Fibroblast of pulmonary artery (primary cell): ENCODE data around the gene TAF11L2.
"Not testable (repeated sequence)": the region's sequence is repeated elsewhere in the genome, so short reads cannot be mapped to it uniquely, and the experiment has no call there.

Experiments
- DNase-seq: peaks from one replicate; pipeline ENCODE4 v3.0.0-alpha.2; 2010; ENCODE audit warnings: low read depth
- H3K4me3 ChIP-seq: replicated peaks from 2 replicates; pipeline ENCODE4 v1.5.1; 2011; ENCODE audit warnings: low read depth, mild to moderate bottlenecking, control low read depth, low read length, moderate library complexity
- TF ChIP-seq, protein P1 (sequence below): IDR thresholded peaks from 2 replicates; pipeline ENCODE4 v1.5.1; 2011; ENCODE audit warnings: mild to moderate bottlenecking, control low read depth, low read length, inconsistent platforms; ENCODE audit errors: missing control alignments

TAF11L2 gene

DNA sequence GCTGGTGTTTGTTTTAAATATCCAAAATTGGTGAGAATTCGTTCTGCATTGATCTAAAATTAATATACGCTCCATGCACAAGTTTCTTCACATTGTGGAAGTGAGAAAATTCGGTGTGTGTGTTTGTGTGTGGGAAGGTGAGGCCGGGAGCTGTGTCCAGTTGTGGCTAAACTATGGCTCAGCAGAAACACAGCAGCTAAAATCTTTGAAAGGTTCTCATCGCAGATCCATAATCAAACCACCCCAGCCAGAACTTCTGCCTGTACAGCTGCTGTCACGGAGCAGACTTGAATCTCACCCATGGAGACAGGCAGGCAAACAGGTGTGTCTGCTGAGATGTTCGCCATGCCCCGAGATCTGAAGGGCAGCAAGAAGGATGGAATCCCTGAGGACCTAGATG is at the start of gene TAF11L2:
Gene TAF11L2 (plus strand): TSS at position 301 of the 400 bp plus-strand sequence.
- not testable (repeated sequence) for DNase-seq, H3K4me3 ChIP-seq

DNA sequence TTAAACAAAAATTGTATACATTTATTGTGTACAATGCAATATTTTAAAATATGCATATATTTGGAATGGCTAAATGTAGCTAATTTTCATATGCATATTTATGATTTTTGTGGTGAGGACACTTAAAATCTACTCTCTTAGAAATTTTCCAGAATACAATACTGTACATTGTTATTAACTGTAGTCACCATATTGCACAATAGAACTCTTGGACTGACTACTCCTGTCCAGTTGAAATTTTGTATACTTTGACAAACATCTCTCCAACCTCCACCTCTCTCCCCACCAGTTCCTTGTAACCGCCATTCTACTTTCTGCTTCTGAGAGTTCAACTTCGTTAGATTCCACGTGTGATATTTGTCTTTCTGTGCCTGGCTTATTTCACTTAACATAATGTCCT is 49.2 kb upstream of the TAF11L2 start:
- TF ChIP-seq, protein P1, sequence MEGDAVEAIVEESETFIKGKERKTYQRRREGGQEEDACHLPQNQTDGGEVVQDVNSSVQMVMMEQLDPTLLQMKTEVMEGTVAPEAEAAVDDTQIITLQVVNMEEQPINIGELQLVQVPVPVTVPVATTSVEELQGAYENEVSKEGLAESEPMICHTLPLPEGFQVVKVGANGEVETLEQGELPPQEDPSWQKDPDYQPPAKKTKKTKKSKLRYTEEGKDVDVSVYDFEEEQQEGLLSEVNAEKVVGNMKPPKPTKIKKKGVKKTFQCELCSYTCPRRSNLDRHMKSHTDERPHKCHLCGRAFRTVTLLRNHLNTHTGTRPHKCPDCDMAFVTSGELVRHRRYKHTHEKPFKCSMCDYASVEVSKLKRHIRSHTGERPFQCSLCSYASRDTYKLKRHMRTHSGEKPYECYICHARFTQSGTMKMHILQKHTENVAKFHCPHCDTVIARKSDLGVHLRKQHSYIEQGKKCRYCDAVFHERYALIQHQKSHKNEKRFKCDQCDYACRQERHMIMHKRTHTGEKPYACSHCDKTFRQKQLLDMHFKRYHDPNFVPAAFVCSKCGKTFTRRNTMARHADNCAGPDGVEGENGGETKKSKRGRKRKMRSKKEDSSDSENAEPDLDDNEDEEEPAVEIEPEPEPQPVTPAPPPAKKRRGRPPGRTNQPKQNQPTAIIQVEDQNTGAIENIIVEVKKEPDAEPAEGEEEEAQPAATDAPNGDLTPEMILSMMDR, result no peak
- H3K4me3 ChIP-seq, result no peak overlapping the region
- no peak for DNase-seq

DNA sequence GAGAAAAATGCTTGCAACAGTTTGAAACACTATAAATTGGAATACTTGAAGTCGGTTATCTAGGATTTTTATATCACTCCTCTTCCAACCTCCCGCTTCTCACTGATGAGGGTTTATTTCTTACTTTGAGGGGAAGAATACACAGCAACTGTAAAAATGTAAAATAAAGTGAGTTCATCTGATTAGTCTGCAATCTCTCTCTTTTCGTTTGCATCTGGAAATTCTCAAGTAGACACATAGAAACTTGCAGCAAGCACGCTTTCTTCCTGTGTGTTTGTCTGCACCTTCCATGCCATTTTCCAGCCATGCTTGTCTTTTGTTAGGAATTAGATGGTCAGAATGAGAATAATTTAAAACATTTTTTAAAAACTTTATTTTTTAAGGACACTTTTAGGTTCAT is 45.1 kb upstream of the TAF11L2 start:
- no peak overlapping the region for H3K4me3 ChIP-seq
- DNase-seq, result no peak
- TF ChIP-seq, protein P1, result no peak

DNA sequence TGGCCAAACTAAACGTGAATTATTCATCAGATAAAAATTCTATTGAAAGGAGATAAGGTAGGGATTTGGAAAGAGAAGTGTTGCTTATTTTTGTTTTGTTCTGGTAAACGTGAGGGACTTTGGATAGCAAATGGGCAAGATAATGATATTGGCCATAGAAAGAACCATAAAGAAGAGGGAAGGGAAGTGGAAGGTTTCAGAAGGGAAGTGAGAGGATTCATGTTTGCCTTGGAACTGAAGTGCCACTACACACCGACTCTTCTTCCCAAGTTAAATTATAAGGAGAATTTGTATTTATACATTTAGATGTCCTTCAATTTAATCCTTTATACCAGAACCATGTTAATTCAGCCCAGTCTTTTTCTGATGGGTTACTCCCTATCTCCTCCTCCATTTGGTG is 42.1 kb upstream of the TAF11L2 start:
- DNase-seq, result no peak
- TF ChIP-seq, protein P1, result no peak

DNA sequence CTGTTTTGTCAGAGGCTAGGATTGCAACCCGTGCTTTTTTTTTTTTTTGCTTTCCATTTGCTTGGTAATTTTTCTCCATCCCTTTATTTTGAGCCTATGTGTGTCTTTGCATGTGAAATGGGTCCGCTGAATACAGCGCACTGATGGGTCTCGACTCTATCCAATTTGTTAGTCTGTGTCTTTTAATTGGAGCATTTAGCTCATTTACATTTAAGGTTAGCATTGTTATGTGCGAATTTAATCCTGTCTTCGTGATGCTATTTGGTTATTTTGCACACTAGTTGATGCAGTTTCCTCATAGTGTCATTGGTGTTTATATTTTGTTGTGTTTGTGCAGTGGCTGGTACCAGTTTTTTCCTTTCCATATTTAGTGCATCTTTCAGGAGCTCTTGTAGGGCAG is 36.2 kb upstream of the TAF11L2 start:
- TF ChIP-seq, protein P1, result no peak
- H3K4me3 ChIP-seq, result no peak overlapping the region
- DNase-seq, result no peak

More for the DNA sequence above, 42.1 kb upstream of the TAF11L2 start:
- no peak overlapping the region for H3K4me3 ChIP-seq

DNA sequence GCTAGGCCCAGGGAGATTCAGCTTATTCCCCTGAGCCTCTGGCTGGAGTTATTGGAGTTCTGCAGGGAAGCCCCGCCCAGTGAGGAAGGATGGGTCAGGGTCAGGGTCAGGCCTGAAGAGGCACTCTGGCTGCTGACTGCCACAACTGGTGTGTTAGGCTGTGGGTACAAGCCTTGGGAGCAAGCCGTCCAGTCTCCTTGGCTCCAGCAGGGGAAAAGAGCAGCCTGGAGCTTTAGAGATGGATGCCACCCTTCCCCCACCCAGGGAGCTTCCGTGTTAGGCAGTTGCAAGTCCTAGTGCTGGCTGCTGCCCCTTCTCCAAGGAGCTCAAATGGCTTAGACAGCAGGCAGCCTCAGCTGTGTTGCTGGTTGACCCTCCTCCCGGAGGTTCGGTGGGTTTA is 34.4 kb upstream of the TAF11L2 start:
- no peak for DNase-seq
- H3K4me3 ChIP-seq, result no peak overlapping the region
- TF ChIP-seq, protein P1, result no peak

DNA sequence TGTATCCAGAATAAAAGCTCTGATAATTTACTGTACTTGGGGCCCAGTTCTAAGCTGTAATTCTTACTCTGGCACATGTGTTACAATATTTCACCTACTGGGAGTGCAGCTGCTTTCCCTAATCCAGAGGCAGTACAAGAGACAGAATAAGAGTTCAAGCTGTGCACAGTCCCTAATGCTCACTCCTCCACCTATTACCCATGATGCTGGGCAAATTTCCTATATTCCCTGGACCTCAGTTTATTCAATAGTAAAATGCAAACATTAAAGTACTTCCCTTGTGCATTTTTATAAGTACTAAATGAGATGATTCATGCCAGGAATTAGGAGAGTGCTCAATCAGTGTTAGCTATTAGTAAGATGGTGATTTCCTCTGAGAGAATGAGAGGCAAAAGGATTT is 28.0 kb upstream of the TAF11L2 start:
- H3K4me3 ChIP-seq, result no peak overlapping the region
- TF ChIP-seq, protein P1, result no peak
- no peak for DNase-seq

DNA sequence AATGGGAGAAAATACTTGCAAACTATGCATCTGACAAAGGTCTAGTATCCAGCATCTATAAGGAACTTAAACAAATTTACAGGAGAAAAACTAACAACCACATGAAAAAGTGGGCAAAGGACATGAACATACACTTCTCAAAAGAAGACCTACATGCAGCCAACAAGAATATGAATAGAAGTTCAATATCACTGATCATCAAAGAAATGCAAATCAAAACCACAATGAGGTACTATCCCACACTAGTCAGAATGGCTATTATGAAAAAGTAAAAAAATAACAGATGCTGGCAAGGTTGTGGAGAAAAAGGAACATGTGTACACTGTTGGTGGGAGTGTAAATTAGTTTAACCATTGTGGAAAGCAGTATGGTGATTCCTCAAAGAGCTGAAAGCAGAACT is 23.0 kb upstream of the TAF11L2 start:
- H3K4me3 ChIP-seq, DNase-seq: not testable (repeated sequence)
